ENCODE data around the gene COA1.

The COA1 gene

GRCh38 chr7:43653466-43653865, 75.9 kb downstream of the COA1 start:
- no peak for DNase-seq (ENCODE audit: low read depth)

GRCh38 chr7:43652364-43652763, 77.0 kb downstream of the COA1 start:
- DNase-seq (ENCODE audit: low read depth) = no peak

- peak; percentile 45 for DNase-seq (ENCODE audit: low read depth)
Observed at GRCh38 chr7:43650457-43651052, 78.8 kb downstream of the COA1 start.

- no peak for DNase-seq (ENCODE audit: low read depth)
Observed at GRCh38 chr7:43649755-43650274, 79.5 kb downstream of the COA1 start.

GRCh38 chr7:43648473-43649406, 80.6 kb downstream of the COA1 start:
- DNase-seq (ENCODE audit: low read depth) = peak; percentile 15

GRCh38 chr7:43647673-43648472, 81.5 kb downstream of the COA1 start:
- DNase-seq (ENCODE audit: low read depth) = peak; percentile 99

- DNase-seq (ENCODE audit: low read depth) = no peak
Observed at GRCh38 chr7:43647339-43647672, 82.0 kb downstream of the COA1 start.

- DNase-seq (ENCODE audit: low read depth) = peak; percentile 52
Observed at GRCh38 chr7:43646603-43647338, 82.6 kb downstream of the COA1 start.

GRCh38 chr7:43645699-43646226, 83.6 kb downstream of the COA1 start:
- DNase-seq (ENCODE audit: low read depth) = no peak

- no peak for DNase-seq (ENCODE audit: low read depth)
Observed at GRCh38 chr7:43643846-43644245, 85.5 kb downstream of the COA1 start.

- DNase-seq (ENCODE audit: low read depth) = no peak
Observed at GRCh38 chr7:43642897-43643630, 86.3 kb downstream of the COA1 start.

GRCh38 chr7:43640679-43641078, 88.6 kb downstream of the COA1 start:
- DNase-seq (ENCODE audit: low read depth) = no peak

GRCh38 chr7:43639858-43640491, 89.3 kb downstream of the COA1 start:
- DNase-seq (ENCODE audit: low read depth) = peak; percentile 95

GRCh38 chr7:43637114-43637806, 92.1 kb downstream of the COA1 start:
- no peak for DNase-seq (ENCODE audit: low read depth)

GRCh38 chr7:43636093-43636492, 93.2 kb downstream of the COA1 start:
- DNase-seq (ENCODE audit: low read depth) = no peak

- no peak for DNase-seq (ENCODE audit: low read depth)
Observed at GRCh38 chr7:43634384-43634783, 94.9 kb downstream of the COA1 start.

GRCh38 chr7:43632746-43633145, 96.6 kb downstream of the COA1 start:
- DNase-seq (ENCODE audit: low read depth) = no peak

- DNase-seq (ENCODE audit: low read depth) = no peak
Observed at GRCh38 chr7:43631559-43631958, 97.8 kb downstream of the COA1 start.

GRCh38 chr7:43630482-43630881, 98.8 kb downstream of the COA1 start:
- DNase-seq (ENCODE audit: low read depth) = no peak

GRCh38 chr7:43629857-43630256, 99.5 kb downstream of the COA1 start:
- DNase-seq (ENCODE audit: low read depth) = no peak

All from stromal cell of bone marrow (primary cell).